DOHH2 (cell line): ENCODE measurements around the gene FBXO15.

ENCODE experiments used
- H3F3A ChIP-seq: fragments of 200-600 bp; sonication (generic), shearing (Covaris generic); 2 replicates; pipeline ENCODE4 v1.6.0; 2016; ENCODE audit warnings: antibody characterized with exemption, mild to moderate bottlenecking; ENCODE audit not compliant: control insufficient read depth, insufficient read depth
- H3K27ac ChIP-seq: fragments of 200-600 bp; sonication (generic); 2 replicates; pipeline ENCODE4 v1.5.1; 2014; ENCODE audit warnings: low read depth, mild to moderate bottlenecking, low read length, moderate library complexity
- H3K27me3 ChIP-seq: fragments of 200-600 bp; sonication (generic); 2 replicates; pipeline ENCODE4 v1.6.1; 2014; ENCODE audit warnings: mild to moderate bottlenecking, low read length, mixed read lengths; ENCODE audit not compliant: control insufficient read depth
- H3K36me3 ChIP-seq: fragments of 200-600 bp; sonication (generic); 2 replicates; pipeline ENCODE4 v1.6.1; 2014; ENCODE audit warnings: mild to moderate bottlenecking, low read length, moderate library complexity, mixed read lengths; ENCODE audit not compliant: control insufficient read depth
- H3K4me1 ChIP-seq: fragments of 200-600 bp; sonication (generic); 2 replicates; pipeline ENCODE4 v1.6.1; 2014; ENCODE audit warnings: mild to moderate bottlenecking, low read length, mixed read lengths; ENCODE audit not compliant: control insufficient read depth
- H3K4me2 ChIP-seq: fragments of 200-600 bp; sonication (generic); 2 replicates; pipeline ENCODE4 v1.6.0; 2014; ENCODE audit warnings: mild to moderate bottlenecking, low read length, moderate library complexity
- H3K4me3 ChIP-seq: fragments of 200-600 bp; sonication (generic); 2 replicates; pipeline ENCODE4 v1.5.1; 2014; ENCODE audit warnings: mild to moderate bottlenecking, low read length, mixed read lengths
- H3K79me2 ChIP-seq: fragments of 200-600 bp; sonication (generic); 2 replicates; pipeline ENCODE4 v1.6.1; 2014; ENCODE audit warnings: mild to moderate bottlenecking, low read length, mixed read lengths; ENCODE audit not compliant: control insufficient read depth
- H3K9me2 ChIP-seq: fragments of 200-600 bp; sonication (generic); replicated peaks from 2 replicates; pipeline ENCODE4 v1.6.1; 2014; ENCODE audit warnings: mild to moderate bottlenecking, low read length, mixed read lengths; ENCODE audit not compliant: control insufficient read depth
- H3K9me3 ChIP-seq: fragments of 200-600 bp; sonication (generic); 2 replicates; pipeline ENCODE4 v1.6.1; 2014; ENCODE audit warnings: antibody characterized with exemption, low read length, mixed read lengths; ENCODE audit not compliant: control insufficient read depth, insufficient read depth
- H4K20me1 ChIP-seq: fragments of 200-600 bp; sonication (generic); 2 replicates; pipeline ENCODE4 v1.6.0; 2014; ENCODE audit warnings: low read depth, mild to moderate bottlenecking, antibody characterized with exemption, low read length, moderate library complexity; ENCODE audit not compliant: control insufficient read depth, insufficient read depth
- CTCF ChIP-seq: fragments of 200-600 bp; sonication (generic); IDR thresholded peaks from one replicate; pipeline ENCODE4 v1.5.1; 2014; ENCODE audit warnings: antibody characterized with exemption, mild to moderate bottlenecking, low read depth, low read length; ENCODE audit not compliant: poor library complexity, severe bottlenecking
- EZH2phosphoT487 ChIP-seq: fragments of 200-600 bp; sonication (generic); IDR thresholded peaks from 2 replicates; pipeline ENCODE4 v1.6.1; 2017; ENCODE audit warnings: borderline replicate concordance, mild to moderate bottlenecking, antibody characterized with exemption, low read length, moderate library complexity, mixed read lengths

The FBXO15 gene

DNA sequence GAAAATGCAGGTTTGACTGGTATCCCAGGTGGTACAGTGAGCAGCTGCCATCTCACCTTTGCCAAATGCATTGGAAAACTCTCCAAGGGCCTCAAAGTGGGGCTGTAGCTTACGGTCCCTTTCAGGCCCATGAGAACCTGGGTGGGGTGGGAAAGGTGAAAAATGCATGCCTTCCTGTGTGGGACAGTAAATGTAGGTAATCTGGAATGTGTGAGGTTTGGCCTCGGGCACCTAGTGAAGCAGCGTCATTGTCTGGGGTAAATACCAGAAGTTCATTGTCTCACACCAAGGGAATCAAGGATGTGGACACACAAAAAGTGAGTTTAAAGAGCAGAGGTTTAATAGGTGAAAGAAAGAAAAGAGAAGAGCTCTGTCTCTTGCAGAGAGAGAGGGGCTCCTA is 37.2 kb upstream of the FBXO15 start:
- Histone ChIP-seq H3K9me3 (no peaks in the 10 kb centered on the region), H4K20me1 (no peaks in the 10 kb centered on the region), H3K9me2 (no peaks in the 10 kb centered on the region), H3K27me3 (peaks cover 3% of the 10 kb centered on the region; the same call in 1 of the 2 replicates), H3K27ac (no peak overlapping the region), H3K4me2 (no peak overlapping the region), H3K79me2 (no peaks in the 10 kb centered on the region), H3F3A (no peaks in the 10 kb centered on the region), H3K36me3 (no peaks in the 10 kb centered on the region), H3K4me1 (no peaks in the 10 kb centered on the region), H3K4me3 (no peak overlapping the region)
- TF ChIP-seq CTCF (no peak), EZH2phosphoT487 (no peak)

- no peak for TF ChIP-seq EZH2phosphoT487
- TF ChIP-seq CTCF = no peak
- H3K79me2 ChIP-seq = no peaks in the 10 kb centered on the region
Measured at GRCh38 chr18:74183130-74183529, 35.5 kb upstream of the FBXO15 start.

GRCh38 chr18:74182335-74182734 is 34.7 kb upstream of the FBXO15 start:
- H3K36me3 ChIP-seq = no peaks in the 10 kb centered on the region
- no peak for TF ChIP-seq CTCF
- TF ChIP-seq EZH2phosphoT487 = no peak
- no peaks in the 10 kb centered on the region for H3F3A ChIP-seq
- H3K79me2 ChIP-seq = no peaks in the 10 kb centered on the region
- no peak overlapping the region for H3K27ac ChIP-seq
- no peaks in the 10 kb centered on the region for H3K9me2 ChIP-seq
- no peaks in the 10 kb centered on the region for H3K4me1 ChIP-seq
- H4K20me1 ChIP-seq = no peaks in the 10 kb centered on the region
- H3K4me2 ChIP-seq = no peak overlapping the region
- no peaks in the 10 kb centered on the region for H3K9me3 ChIP-seq
- peaks cover under 1% of the 10 kb centered on the region; the same call in 1 of the 2 replicates for H3K27me3 ChIP-seq
- H3K4me3 ChIP-seq = no peak overlapping the region

More at GRCh38 chr18:74183130-74183529, 35.5 kb upstream of the FBXO15 start:
- Histone ChIP-seq H3K36me3 (no peaks in the 10 kb centered on the region), H4K20me1 (no peaks in the 10 kb centered on the region), H3K4me2 (no peak overlapping the region), H3K9me2 (no peaks in the 10 kb centered on the region), H3K4me1 (no peaks in the 10 kb centered on the region), H3K27me3 (no peaks in the 10 kb centered on the region; the same call in 1 of the 2 replicates), H3F3A (no peaks in the 10 kb centered on the region), H3K9me3 (no peaks in the 10 kb centered on the region), H3K27ac (no peak overlapping the region), H3K4me3 (no peak overlapping the region)
